Pons (tissue), 1 donor: ENCODE results near the gene MBP.

Experiments used
- DNase-seq: peaks from one replicate; pipeline ENCODE4 v3.0.0-alpha.2; 2016; ENCODE audit warnings: low spot score

MBP gene

GRCh38 chr18:77082316-77082955 is 50.1 kb downstream of the MBP start:
- DNase-seq = no peak

GRCh38 chr18:77081390-77081778 is 51.2 kb downstream of the MBP start:
- no peak for DNase-seq

GRCh38 chr18:77079954-77080682 is 52.5 kb downstream of the MBP start:
- no peak for DNase-seq

GRCh38 chr18:77079088-77079487 is 53.5 kb downstream of the MBP start:
- no peak for DNase-seq

GRCh38 chr18:77078690-77079070 is 53.9 kb downstream of the MBP start:
- DNase-seq = no peak

GRCh38 chr18:77077941-77078689 is 54.5 kb downstream of the MBP start:
- no peak for DNase-seq

GRCh38 chr18:77077401-77077800 is 55.2 kb downstream of the MBP start:
- no peak for DNase-seq

- DNase-seq = no peak
These were observed 56.5 kb downstream of the MBP start for GRCh38 chr18:77076111-77076510.

GRCh38 chr18:77074431-77074830 is 58.2 kb downstream of the MBP start:
- no peak for DNase-seq

GRCh38 chr18:77073336-77074093 is 59.1 kb downstream of the MBP start:
- no peak for DNase-seq

GRCh38 chr18:77072566-77072965 is 60.0 kb downstream of the MBP start:
- no peak for DNase-seq

GRCh38 chr18:77071711-77072292 is 60.8 kb downstream of the MBP start:
- DNase-seq = no peak

- no peak for DNase-seq
These were observed 61.5 kb downstream of the MBP start for GRCh38 chr18:77071061-77071460.

GRCh38 chr18:77070627-77071026 is 62.0 kb downstream of the MBP start:
- DNase-seq = no peak

- DNase-seq = no peak
These were observed 62.7 kb downstream of the MBP start for GRCh38 chr18:77069931-77070330.

GRCh38 chr18:77069482-77069881 is 63.1 kb downstream of the MBP start:
- no peak for DNase-seq

- DNase-seq = no peak
These were observed 64.0 kb downstream of the MBP start for GRCh38 chr18:77068321-77069312.

GRCh38 chr18:77067291-77068061 is 65.1 kb downstream of the MBP start:
- DNase-seq = no peak

- DNase-seq = no peak
These were observed 65.9 kb downstream of the MBP start for GRCh38 chr18:77066689-77067088.

GRCh38 chr18:77066101-77066500 is 66.5 kb downstream of the MBP start:
- DNase-seq = no peak
